Activated CD4-positive, alpha-beta T cell treated with anti-CD3 and anti-CD28 coated beads for 1 hour (primary cell): ENCODE results near the gene SYK.
"Not testable (repeated sequence)": the region's sequence is repeated elsewhere in the genome, so short reads cannot be mapped to it uniquely, and the experiment has no call there.

Experiments used
- DNase-seq: peaks from one replicate; pipeline ENCODE4 v3.0.0-alpha.2; 2020

SYK gene

DNA sequence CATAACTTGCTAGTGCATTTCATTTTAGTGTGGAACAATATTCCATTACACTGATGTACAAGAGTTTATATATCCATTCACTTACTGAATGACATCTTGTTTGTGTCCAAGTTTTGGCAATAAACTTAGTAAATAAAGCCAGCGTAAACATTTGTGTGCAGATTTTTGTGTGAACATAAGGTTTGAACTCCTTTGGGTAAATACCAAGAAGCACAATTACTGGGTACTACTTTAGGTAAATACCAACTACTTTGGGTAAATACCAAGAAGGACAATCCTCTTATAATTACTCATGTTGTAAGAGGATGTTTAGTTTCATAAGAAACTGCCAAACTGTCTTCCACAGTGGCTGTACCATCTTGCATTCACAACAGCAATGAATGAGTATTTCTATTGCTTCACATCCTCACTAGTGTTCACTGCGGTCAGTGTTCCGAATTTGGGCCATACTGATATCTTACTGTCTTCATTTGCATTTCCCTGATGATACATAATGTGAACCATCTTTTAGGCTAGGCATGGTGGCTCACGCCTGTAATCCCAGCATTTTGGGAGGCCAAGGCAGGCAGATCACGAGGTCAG, 2.3 kb upstream of the SYK start:
- no peak for DNase-seq

DNA sequence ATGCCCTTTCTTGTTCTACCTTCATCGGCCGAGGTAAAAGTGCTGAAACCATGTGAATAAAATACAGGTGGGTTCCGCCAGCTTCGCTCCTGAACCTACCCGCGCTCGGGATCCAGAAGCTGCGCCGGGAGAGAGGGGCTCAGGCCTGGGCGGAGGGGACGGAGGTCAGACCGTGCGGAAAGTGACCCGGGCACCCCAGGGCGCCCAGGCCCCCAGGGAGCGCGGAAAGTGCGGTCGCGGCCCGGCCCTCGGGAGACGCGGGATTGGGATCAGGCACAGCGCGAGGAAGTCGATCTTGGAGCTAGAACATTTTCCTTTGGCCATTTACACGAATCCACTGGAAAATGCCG, 329 bp downstream of the SYK start:
- DNase-seq, result no peak

DNA sequence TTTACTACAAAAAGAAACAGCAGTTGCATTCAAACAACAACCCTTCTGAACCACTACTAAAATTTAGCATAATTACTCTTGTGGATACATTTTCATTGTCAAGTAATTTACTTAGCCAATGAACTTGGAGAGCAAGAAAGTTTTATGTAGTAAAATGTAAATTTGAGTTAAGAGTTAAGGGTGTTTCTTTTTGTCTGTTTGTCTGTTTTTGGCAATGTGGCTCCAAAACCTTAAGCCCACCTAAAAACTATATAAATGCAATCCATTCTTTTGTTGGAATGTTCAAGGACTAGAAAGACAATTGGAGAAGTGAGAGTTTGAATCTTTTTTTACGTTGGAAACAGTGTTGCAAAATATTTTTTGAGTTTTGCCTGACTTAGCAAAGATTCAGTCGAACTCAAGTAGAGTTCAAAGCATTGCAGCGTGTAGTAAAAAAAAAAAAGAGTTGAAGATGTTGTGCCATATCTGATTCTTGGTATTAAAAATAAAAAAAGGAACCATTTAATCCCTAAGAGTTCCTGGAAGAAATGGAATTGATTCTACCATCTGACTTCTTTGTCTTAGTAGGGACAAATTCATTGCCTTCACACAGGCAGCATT, 867 bp downstream of the SYK start:
- no peak for DNase-seq

DNA sequence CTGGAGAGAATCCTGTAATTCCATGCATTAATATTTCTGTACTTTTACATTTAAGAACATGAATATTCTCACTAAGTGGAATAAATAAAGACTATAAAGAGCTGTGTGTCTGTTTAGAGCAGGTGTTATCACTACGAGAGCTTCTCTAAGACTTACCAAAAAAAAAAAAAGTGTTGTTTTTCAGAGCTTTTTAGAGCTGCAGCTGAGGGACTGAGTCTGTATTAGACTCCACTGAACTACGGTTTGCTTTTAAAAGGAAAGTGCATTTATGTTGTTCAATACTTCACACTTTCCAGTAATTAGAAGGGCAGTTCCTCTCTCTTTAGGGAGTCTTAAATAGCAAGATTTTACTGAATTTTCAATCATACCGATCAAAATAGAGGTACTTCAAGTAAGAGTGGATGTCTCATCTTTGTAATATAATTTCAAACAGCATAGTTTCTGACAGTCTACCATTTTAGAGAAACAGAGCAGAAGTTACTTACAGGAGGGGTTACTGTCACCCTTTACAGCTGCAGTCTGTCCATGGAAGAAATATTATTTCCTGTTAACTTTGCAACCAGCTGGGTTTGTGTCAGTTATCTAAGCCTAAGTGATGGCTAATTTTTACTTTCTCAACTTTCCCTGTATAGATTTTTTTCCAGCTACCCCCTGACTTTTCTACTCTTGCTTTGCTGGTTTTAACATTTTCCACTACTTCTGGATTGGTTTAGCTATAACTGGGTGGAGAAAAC, 2.4 kb downstream of the SYK start:
- DNase-seq, result no peak

DNA sequence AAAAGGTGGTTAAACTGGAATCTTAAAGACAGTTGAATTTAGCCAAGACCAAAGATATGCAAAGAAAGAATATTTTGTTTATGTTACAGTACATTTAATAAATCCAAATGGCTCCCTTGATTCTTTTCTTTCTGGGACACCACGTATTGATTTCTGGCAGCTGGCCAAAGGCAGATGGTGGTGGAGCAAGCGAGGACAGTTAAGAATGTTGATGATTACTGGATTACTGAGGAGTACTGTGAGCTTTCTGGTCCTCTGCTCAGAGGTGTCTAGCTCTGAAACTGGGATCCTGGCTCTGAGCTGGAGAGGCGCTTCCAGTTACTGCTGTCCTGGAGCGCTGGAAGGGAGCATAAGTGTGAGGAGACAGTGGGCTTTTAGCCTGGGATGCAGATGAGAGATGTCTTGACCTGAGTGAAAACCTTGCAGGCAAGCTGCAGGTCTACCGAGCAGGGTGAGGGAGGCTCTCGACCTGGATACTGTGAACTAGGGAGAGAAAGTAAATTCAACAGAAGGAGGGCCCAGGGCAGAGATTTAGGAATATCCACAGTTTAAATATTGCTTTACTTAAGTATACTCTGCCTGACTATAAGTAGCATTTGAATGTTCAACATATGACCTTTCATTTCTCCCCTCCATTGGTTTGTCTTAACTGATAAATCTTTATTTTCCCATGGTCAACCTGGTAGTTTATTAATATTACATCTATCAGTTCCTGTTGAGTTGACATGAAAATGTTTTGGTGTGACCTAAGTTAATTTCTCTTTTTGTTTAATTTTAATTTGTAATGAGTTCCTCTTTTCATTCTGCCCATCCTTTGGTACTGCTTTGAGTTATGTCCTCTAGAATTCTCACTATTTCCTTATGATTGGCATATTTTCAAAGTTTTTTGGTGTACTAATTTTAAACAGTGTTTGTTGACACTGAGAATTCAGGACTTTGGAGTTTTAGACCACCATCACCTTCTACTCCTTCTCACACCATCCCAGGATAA, 3.7 kb downstream of the SYK start:
- DNase-seq, result no peak

DNA sequence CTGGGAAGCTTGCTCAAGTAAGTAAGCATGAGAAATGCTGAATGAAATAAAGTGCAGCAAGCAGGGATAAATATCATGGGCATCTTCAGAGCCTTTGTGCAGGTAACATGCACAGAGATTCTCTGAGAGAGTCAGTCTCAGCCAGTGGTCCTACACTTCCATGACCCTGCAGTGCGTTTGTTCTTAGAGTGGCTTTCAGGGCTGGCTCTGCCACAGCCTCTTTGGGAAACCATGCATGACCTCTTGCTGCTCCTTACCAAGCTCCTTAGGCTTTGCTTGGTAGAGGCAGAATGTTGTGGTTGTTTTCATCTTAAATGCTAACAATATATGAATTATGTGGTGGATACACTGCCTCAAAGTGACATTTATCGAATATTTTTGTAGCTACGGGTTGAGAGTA, 5.4 kb downstream of the SYK start:
- DNase-seq, result no peak

DNA sequence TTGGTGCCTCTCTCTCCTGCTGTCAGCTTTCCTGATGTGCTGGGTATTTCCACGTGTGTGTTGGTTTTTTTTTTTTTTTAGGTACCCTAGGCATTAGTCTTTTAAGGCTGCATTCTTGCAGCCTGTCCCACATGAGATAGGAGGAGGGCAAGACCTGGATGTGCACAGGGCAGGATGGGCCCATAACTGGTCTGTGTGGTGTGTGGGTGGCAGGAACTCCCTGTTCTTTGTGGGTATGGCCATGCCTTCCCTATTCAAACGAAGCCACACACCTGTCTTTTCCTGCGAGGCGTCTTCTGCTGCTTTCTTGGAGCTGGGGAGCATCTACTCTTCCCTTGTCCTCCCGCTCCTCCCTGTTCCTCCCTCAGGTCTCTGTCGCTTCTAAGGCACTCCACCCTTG, 6.8 kb downstream of the SYK start:
- no peak for DNase-seq

DNA sequence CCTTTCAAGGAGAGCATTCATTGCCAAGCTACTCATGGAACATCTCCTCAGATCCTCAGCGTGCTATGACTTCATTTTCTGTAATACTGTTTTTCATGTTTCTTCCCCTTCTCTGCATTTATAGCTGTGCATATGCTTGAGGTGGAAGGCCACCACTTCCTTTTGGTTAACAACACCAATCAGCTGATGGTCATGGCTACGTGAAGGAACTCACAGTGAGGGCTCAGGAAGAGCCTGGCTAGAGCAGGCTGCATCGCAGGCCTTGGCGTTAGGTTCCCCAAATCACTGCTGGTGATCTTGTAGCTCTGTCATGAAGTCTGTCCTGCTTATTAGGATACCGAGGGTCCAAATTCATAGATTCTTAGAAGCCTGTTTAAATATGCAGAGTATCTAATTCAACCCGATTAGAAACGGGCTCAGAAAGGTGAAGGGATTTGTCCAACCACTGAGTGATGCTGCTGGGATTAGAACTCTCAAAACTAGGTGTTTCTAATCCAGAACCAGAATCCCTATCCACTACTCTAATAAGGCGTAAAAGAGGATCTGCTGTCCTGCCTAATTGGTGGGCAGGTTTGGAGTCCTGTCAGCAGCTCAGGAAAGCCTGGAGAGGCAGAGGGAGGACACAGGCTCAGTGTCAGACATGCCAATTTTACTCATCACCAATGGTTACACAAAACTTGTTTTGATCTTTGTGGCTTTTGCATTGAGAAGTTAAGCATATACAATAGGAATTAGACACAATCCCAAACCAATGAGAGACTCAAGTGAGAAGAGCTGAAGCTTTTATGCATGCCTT, 7.5 kb downstream of the SYK start:
- no peak for DNase-seq

DNA sequence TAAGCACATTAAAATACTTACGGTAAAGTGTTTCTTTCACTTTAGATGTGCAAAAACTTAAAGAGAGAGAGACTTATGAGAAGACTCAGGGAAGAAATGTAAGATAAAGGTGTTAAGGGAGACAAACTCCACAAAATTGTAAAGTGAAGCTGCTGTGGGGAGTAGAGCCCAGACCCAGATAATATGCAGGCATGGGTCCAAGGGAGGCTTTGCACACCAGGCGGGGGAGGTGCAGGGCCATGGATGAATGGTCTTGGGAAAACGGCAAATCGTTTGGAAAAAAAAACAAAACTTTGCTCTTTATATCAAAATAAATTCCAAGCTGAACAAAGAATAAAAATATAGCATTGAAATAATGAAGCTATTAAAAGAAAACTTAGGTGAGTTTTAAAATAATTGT, 9.1 kb downstream of the SYK start:
- no peak for DNase-seq

DNA sequence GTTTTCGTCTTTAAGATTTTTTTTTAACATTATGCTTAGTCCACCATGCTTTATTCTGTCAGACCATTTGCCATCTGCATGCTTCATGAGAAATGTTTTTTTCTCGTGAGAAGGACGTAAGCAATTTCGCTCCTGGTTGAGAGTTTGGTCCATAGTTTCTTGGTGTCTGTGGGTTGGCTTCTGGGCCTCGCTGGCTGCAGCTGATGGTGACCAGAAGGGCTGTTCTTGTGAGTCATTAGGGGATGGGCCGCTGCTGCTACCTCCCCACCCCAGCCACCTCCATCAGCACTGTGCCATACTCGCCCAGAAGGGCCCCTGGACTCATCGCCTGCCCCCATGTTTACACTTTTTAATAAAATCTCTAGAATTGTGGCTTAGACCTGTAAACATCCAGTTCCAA, 11.4 kb downstream of the SYK start:
- no peak for DNase-seq

DNA sequence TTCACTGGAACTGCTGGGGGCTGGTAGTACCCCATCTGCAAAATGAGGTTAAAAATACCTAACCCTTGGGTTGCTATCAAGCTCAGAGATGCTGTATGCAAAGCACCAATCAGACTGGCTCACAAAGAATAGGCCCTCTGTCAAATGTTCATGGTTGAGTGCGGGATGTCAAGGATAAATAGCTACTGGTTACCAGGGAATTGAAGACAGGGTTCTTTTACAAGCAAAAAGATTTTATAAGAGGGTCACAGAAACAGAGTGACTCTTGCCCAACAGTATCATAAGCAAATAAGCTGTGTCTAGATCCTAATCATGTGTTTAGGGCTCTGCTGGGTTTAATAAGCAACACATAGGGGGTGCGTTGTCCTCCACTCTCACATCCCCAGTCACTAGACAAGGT, 11.9 kb downstream of the SYK start:
- DNase-seq, result no peak

DNA sequence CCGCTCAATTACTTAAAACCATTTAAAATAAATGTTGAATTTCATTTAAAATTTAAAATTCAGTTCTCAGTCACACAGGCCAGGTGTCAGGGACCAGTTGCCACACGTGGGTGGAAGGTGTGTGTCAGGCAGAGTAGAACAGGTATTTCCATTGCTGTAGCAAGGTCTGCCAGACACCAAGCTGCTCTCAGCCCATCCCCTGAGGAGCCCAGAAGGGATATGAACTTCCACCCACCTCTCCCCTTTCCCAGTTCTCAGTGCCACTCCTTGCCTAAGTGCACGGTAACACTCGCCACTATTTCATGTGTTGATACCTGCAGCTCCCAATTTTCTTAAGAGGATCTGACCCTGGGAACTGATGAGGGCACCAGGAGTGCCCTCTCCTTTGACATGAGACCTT, 12.7 kb downstream of the SYK start:
- no peak for DNase-seq

DNA sequence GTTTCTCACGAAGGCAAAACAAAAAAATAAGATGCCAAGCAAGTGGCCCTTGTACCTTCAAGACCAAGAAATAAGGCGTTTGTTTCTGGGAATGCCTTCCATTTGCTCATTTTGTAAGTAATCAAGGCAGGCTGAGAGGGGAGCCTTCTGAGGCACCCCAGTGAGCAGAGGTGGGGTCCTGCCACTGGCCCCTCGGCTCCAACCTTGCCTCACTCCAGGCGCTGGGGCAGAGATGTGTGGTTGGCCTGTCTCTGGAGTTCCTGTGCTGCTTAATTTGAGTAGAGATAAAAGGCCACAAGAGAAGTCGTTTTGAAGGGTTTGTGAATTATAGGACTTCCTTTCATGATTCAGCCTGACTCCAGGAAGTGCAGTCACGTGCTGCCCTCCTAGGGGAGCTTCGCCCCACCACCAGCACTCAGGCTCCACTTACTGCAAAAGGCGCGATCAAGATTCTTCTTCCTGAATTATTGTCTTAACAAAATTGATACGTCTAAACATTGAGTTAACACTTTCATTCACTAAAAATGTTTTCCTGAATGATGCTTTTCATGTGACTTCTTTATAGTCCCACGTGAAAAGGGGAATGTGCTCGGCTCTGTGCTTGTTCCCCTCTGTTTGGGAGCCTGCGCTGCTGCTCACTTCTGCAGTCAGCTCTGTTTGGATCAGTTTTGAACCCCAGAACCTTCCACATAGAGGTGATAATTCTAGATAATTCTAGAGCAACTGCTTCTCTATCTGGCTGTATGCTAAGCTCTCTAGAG, 13.7 kb downstream of the SYK start:
- no peak for DNase-seq

DNA sequence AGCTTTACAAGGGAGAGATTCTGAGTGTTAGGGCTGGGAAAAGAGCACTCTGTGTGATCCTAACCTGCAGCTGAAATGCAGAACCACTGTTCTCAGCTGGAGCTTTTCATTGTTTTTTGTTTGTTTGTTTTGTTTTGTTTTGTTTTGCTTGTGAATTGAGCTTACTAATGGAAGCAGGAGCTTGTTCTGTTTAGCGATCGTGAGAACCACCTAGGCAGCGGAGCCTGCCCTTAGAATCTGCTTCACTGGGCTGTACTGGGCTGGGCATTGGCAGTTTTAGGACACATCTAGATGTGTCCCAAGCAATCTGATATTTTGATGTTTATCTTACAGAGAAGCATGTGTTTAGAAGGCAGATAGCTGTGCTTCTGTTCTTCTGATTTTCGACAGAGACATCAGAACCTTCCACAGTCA, 14.3 kb downstream of the SYK start:
- DNase-seq, result no peak

DNA sequence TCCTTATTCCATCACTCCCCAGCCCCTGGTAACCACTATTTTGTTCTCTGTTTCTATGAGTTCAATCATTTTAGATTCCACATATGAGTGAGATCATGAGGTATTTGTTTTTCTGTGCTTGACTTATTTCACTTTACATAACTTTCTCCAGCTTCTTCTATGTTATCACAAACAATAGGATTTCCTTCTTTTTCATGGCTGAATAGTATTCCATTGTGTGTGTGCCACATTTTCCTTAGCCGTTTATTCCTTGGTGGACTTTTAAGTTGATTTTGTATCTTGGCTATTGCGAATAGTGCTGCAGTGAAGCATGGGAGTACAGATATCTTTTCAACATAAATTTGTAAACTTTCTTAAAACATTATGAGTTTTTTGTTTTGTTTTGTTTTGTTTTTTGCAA, 15.1 kb downstream of the SYK start:
- DNase-seq, result no peak

DNA sequence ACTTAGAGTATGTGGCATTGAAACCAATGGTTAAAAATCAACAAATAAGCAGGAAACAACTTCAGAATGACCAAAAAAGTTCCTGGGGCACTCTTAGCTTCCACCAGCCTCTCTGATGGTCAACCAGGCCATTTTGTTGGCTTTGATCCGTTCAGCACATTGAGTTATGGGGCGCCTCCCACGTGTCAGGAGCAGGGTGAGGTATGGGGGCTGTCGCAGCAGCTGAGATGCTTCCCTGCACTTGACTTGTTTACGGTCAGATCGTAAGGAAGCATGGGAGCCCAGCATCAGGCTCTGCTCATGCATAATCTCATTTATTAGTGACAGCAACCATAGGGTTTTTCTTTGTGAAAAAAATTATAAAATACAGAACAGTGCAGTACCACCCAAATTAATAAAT, 16.7 kb downstream of the SYK start:
- no peak for DNase-seq

DNA sequence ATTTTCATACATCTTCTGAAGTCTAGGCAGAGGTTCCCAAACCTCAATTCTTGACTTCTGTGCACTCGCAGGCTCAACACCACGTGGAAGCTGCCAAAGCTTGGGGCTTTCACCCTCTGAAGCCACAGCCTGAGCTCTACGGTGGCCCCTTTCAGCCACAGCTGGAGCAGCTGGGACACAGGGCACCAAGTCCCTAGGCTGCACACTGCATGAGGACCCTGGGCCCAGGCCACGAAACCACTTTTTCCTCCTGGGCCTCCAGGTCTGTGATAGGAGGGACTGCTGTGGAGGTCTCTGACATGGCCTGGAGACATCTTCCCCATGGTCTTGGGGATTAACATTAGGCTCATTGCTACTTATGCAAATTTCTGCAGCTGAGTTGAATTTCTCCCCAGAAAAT, 18.8 kb downstream of the SYK start:
- not testable (repeated sequence) for DNase-seq

DNA sequence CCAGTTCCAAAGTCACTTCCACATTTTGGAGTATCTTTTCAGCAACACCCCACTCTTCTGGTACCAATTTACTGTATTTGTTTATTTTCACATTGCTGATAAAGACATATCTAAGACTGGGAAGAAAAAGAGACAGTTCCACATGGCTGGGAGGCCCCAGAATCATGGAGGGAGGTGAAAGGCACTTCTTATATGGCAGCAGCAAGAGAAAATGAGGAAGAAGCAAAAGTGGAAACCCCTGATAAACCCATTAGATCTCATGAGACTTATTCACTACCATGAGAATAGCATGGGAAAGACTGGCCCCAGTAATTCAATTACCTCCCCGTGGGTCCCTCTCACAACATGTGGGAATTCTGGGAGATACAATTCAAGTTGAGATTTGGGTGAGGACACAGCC, 19.6 kb downstream of the SYK start:
- DNase-seq, result not testable (repeated sequence)

DNA sequence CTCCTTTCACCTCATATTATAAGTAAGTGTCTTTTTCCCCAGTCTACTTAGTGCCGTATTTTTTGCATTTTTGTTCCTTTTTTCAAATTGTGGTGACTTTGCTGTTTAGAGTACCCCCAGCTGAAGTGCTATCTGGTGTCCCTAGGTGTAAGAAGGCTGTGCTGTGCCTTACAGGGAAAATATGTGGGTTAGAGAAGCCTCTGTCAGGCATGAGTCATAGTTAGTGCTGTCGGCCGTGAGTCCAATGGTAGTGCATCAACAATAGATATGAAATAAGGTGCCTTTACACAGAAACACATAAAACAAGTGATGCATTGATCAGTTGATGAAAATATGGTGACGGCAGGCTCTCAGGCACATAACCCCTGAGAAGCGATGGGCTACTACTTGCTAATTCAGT, 20.1 kb downstream of the SYK start:
- DNase-seq, result no peak

DNA sequence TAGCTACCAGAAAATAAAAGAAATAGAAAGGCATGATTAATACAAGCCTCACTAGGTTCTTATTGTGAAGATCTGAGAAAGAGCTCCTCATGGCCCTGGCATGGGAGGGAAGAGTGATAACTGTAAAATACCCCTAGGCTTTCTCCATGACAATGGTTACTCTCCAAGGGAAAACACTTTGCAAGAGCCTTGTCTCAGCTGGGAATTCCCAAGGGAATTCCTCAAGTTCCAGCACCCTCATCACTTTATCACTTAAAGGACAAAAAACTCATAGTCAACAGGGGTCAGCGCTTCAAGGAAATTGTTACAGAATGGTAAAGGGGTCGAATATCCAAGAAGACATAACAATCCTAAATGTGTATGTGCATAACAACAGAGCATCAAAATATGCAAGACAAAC, 21.2 kb downstream of the SYK start:
- no peak for DNase-seq

DNA sequence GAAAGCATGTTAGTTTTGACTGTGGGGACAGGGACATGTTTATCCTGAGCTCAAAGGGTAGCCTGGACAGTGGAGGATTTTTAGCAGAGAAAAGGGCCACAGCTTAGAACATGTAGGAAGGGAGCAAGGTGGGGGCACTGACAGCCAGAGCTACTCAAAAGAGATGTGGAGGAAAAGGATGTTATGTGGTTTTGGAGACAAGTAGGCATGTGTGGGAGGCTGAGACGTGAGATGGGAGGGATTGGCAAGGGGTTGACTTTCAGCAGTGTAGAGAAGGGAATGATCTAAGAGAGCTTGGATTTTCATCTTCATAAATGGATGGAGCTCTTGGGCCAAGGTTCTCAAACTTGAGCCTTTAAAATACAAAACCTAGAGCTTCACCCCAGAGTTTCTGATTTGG, 24.0 kb downstream of the SYK start:
- DNase-seq, result no peak
